B cell (primary cell): ENCODE measurements around the gene UCP2. TPM values are rescaled to one million over a fixed set of nuclear protein-coding genes. Genes with fewer than 3 reads are reported as not detected.

Source experiments
- ATAC-seq: fragments of 200-7000 bp; cut with Tn5 transposase; one replicate; pipeline ENCODE4 v1.10.0; 2021; ENCODE audit warnings: low read depth, mild to moderate bottlenecking, moderate number of reproducible peaks, moderate library complexity
- CTCF ChIA-PET: fragments of 350-600 bp; sonication (Branson Sonifier 250); formaldehyde crosslinking; loops from one replicate; lab custom pipeline; 2021; ENCODE audit warnings: antibody characterized with exemption, inconsistent platforms; lab: Charles Lee
- POLR2A ChIA-PET: fragments of 350-600 bp; sonication (Branson Sonifier 250); formaldehyde crosslinking; loops from one replicate; lab custom pipeline; 2021; ENCODE audit warnings: antibody characterized with exemption; lab: Charles Lee
- DNase-seq: peaks from one replicate; pipeline ENCODE4 v3.0.0; 2013
- H2AFZ ChIP-seq: 2 replicates; pipeline ENCODE4 v1.6.1; 2012; ENCODE audit warnings: mild to moderate bottlenecking, low read depth, low read length; ENCODE audit not compliant: insufficient read depth, poor library complexity, severe bottlenecking
- H3K27ac ChIP-seq, 2 donors: 1 replicate in 1 of 2; 2 replicates in 1 of 2; pipeline ENCODE4 v1.5.1; 2012 to 2013; ENCODE audit warnings: low read length in 2 of 2, mild to moderate bottlenecking in 2 of 2, moderate library complexity in 1 of 2
- H3K27me3 ChIP-seq, 4 experiments: fragments of 200-600 bp in 1 of 4; sonication (generic) in 1 of 4; replicated peaks in 1 of 4; 1 replicate in 2 of 4; 2 replicates in 2 of 4; pipeline versions ENCODE4 v1.6.1 to v1.7.0; 2013 to 2016; ENCODE audit warnings: low read length in 3 of 4, mild to moderate bottlenecking in 2 of 4, mixed read lengths in 1 of 4, moderate library complexity in 1 of 4; ENCODE audit not compliant: insufficient read depth in 4 of 4, control insufficient read depth in 3 of 4; ENCODE audit errors: control extremely low read depth in 1 of 4
- H3K36me3 ChIP-seq, 2 experiments: replicated peaks in 1 of 2; 1 replicate in 1 of 2; 2 replicates in 1 of 2; pipeline versions ENCODE4 v1.6.1 to v1.7.1; 2013; ENCODE audit warnings: low read length in 1 of 2; ENCODE audit not compliant: insufficient read depth in 2 of 2, control insufficient read depth in 1 of 2; ENCODE audit errors: control extremely low read depth in 1 of 2, extremely low read depth in 1 of 2
- H3K4me1 ChIP-seq, 2 donors: fragments of 200-600 bp in 1 of 2; sonication (generic) in 1 of 2; 1 replicate in 1 of 2; 2 replicates in 1 of 2; pipeline versions ENCODE4 v1.5.1 to v1.6.1; 2013 to 2017; ENCODE audit warnings: low read length in 2 of 2; ENCODE audit not compliant: control insufficient read depth in 2 of 2, insufficient read depth in 2 of 2
- H3K4me2 ChIP-seq: replicated peaks from 2 replicates; pipeline ENCODE3; 2012; ENCODE audit warnings: mild to moderate bottlenecking, low read depth, low read length; ENCODE audit not compliant: poor library complexity, severe bottlenecking
- H3K4me3 ChIP-seq, 5 experiments: fragments of 200-600 bp in 1 of 5; sonication (generic) in 1 of 5; 1 replicate in 3 of 5; 2 replicates in 2 of 5; pipeline versions ENCODE4 v1.5.1 to v1.7.0; 2011 to 2016; ENCODE audit warnings: low read length in 4 of 5, mild to moderate bottlenecking in 4 of 5, low read depth in 2 of 5, control low read depth in 1 of 5, moderate library complexity in 1 of 5; ENCODE audit not compliant: insufficient read depth in 1 of 5; ENCODE audit errors: control extremely low read depth in 1 of 5, extremely low read depth in 1 of 5
- H3K79me2 ChIP-seq: fragments of 200-600 bp; sonication (generic); one replicate; pipeline ENCODE4 v1.6.0; 2016; ENCODE audit warnings: low read length; ENCODE audit not compliant: control insufficient read depth, insufficient read depth
- H3K9ac ChIP-seq: fragments of 200-600 bp; sonication (generic); 2 replicates; pipeline ENCODE4 v1.6.1; 2017; ENCODE audit warnings: mild to moderate bottlenecking, low read length, moderate library complexity
- H3K9me3 ChIP-seq, 3 donors: one replicate each; pipeline versions ENCODE4 v1.6.1 to v1.7.1; 2013; ENCODE audit warnings: low read length in 2 of 3; ENCODE audit not compliant: control insufficient read depth in 2 of 3, insufficient read depth in 1 of 3; ENCODE audit errors: control extremely low read depth in 1 of 3
- H4K20me1 ChIP-seq: 2 replicates; pipeline ENCODE4 v1.6.0; 2012; ENCODE audit warnings: mild to moderate bottlenecking, low read length; ENCODE audit not compliant: insufficient read depth, control insufficient read depth, poor library complexity, severe bottlenecking
- H3K27ac Mint-ChIP-seq: one replicate; pipeline ENCODE4 v1.8.0; 2021; ENCODE audit warnings: mixed read lengths
- H3K27me3 Mint-ChIP-seq: one replicate; pipeline ENCODE4 v1.8.0; 2021; ENCODE audit warnings: mixed read lengths
- H3K4me1 Mint-ChIP-seq: one replicate; pipeline ENCODE4 v1.8.0; 2021; ENCODE audit warnings: mixed read lengths
- H3K4me3 Mint-ChIP-seq: one replicate; pipeline ENCODE4 v1.8.0; 2021; ENCODE audit warnings: mixed read lengths
- H3K9me3 Mint-ChIP-seq: one replicate; pipeline ENCODE4 v1.8.0; 2022; ENCODE audit warnings: mixed read lengths; ENCODE audit not compliant: insufficient read depth
- EZH2 ChIP-seq: IDR thresholded peaks from 2 replicates; pipeline ENCODE4 v1.6.1; 2012; ENCODE audit warnings: borderline replicate concordance, low read depth, mild to moderate bottlenecking, moderate library complexity, low read length; ENCODE audit not compliant: insufficient read depth, poor library complexity, severe bottlenecking
- WGBS: methylation state at CpG from one replicate; pipeline ENCODE4 v1.1.5; 2013; ENCODE audit warnings: missing lambda C conversion rate; ENCODE audit not compliant: insufficient coverage; 5-methylcytosine and 5-hydroxymethylcytosine counted together
- intact Hi-C: fragments of 100-400 bp; cut with micrococcal nuclease; formaldehyde crosslinking; loops from one replicate; pipeline ENCODE4 v1.10.0; 2022
- polyA plus RNA-seq: library from polyadenylated mRNA; depleted of rRNA; stranded (reverse); fragments of >200 nt; gene quantifications from 2 replicates; pipeline ENCODE4 v1.2.3, GENCODE V29; 2012
- total RNA-seq, 2 donors: library from RNA; stranded (reverse); fragments of 120-200 nt in 1 of 2; gene quantifications; 1 replicate in 1 of 2; 2 replicates in 1 of 2; pipeline versions ENCODE4 v1.2.3 to v1.2.4, GENCODE V29; 2013 to 2022
- TF ChIP-seq, protein P1 (sequence below): fragments of 200-600 bp; IDR thresholded peaks from one replicate; pipeline ENCODE4 v1.8.0; 2022; ENCODE audit warnings: antibody characterized with exemption, mild to moderate bottlenecking

UCP2 gene
- total and polyA plus RNA-seq, 2 donors (not counting 1 experiment from before 2014, with no cell fraction given) = 613 to 697 TPM

DNA sequence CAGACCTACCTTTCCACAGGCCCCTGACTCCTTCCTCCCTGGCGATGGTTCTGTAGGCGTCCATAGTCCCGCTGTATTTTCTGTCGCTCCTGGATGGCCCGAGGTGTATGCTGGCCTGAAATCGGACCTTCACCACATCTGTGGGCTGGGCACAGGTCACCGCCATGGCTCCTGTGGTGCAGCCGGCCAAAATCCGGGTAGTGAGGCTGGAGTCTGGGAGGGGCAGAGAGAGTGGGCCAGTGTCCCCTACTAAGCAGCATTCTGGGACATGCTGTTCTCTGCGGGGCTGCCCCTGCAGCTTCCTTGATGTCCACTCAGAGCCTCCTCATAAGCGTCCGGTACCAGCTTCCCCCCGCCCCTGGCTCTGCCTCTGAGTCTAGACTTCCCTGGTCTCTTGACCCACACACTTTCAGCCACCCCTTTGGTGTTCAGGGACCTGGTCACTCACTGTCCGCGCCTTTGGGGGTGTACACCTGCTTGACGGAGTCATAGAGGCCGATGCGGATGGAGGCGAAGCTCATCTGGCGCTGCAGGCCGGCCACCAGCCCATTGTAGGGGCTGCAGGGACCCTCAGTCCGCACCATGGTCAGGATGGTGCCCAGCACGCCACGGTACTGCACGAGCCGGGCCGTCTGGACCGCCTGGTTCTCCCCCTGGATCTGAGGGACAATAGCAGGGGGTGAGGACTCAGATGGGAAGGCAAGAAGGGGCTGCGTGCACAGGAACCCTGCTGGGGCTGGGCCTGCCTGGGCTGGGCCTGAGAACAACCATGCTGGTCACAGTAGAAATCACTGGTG lies 23.3 kb upstream of the UCP2 start:
- H3K4me2 ChIP-seq = peak overlapping the region; percentile 39
- ChIA-PET POLR2A (interaction anchor here (0.8 to 2.5 kb wide), 5 partner anchors 8 to 38 kb away, joined by 3 to 21 read pairs (median 4); partner anchors contain the start of gene UCP2), CTCF (interaction anchor here (0.7 to 2.2 kb wide), 9 partner anchors 8 to 41 kb away, joined by 3 to 11 read pairs (median 4); no protein-coding TSS in a partner anchor)
- Mint-ChIP-seq H3K4me1 (peaks cover 52% of the 10 kb centered on the region), H3K27me3 (no peaks in the 10 kb centered on the region), H3K27ac (peak overlapping the region; percentile 77), H3K4me3 (no peak overlapping the region), H3K9me3 (no peaks in the 10 kb centered on the region)
- H3K79me2 ChIP-seq = no peaks in the 10 kb centered on the region
- intact Hi-C loops = no loop called here
- no peaks in the 10 kb centered on the region for H3K9me3 ChIP-seq
- H3K4me3 ChIP-seq = no peak overlapping the region
- DNase-seq (no peak), ATAC-seq (no peak)
- no peaks in the 10 kb centered on the region for H4K20me1 ChIP-seq
- H3K9ac ChIP-seq = no peak overlapping the region
- whole genome bisulfite sequencing = 98% methylated on average over 28 of the region's 29 CpGs
- TF ChIP-seq EZH2 = no peak
- TF ChIP-seq, protein P1, sequence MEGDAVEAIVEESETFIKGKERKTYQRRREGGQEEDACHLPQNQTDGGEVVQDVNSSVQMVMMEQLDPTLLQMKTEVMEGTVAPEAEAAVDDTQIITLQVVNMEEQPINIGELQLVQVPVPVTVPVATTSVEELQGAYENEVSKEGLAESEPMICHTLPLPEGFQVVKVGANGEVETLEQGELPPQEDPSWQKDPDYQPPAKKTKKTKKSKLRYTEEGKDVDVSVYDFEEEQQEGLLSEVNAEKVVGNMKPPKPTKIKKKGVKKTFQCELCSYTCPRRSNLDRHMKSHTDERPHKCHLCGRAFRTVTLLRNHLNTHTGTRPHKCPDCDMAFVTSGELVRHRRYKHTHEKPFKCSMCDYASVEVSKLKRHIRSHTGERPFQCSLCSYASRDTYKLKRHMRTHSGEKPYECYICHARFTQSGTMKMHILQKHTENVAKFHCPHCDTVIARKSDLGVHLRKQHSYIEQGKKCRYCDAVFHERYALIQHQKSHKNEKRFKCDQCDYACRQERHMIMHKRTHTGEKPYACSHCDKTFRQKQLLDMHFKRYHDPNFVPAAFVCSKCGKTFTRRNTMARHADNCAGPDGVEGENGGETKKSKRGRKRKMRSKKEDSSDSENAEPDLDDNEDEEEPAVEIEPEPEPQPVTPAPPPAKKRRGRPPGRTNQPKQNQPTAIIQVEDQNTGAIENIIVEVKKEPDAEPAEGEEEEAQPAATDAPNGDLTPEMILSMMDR = no peak
- H3K36me3 ChIP-seq = peaks cover 0 to 14% of the 10 kb centered on the region in 2 experiments
- no peak overlapping the region for H2AFZ ChIP-seq
- no peaks in the 10 kb centered on the region for H3K27me3 ChIP-seq
- peaks cover 34 to 38% of the 10 kb centered on the region in 2 donors for H3K4me1 ChIP-seq
- peak overlapping the region in 1 of 2 donors; percentile 20 for H3K27ac ChIP-seq
